Transverse colon (tissue), 4 donors: ENCODE results near the gene TRHDE. TPM values are rescaled to one million over a fixed set of nuclear protein-coding genes. Genes with fewer than 3 reads are reported as not detected.

Experiments used
- DNase-seq: peaks from one replicate; pipeline ENCODE4 v3.0.0-alpha.2; 2019
- H3K27ac ChIP-seq, 4 donors: fragments of 200-600 bp; sonication (generic); 2 replicates each; pipeline ENCODE4 v1.5.1; 2016 to 2018; ENCODE audit warnings: inconsistent platforms in 4 of 4
- H3K27me3 ChIP-seq: fragments of 200-600 bp; sonication (generic); 2 replicates; pipeline ENCODE4 v1.5.1; 2017; ENCODE audit warnings: inconsistent platforms
- H3K36me3 ChIP-seq, 4 donors: fragments of 200-600 bp; sonication (generic); 2 replicates each; pipeline ENCODE4 v1.5.1; 2017 to 2019; ENCODE audit warnings: inconsistent platforms in 4 of 4
- H3K4me1 ChIP-seq, 4 donors: fragments of 200-600 bp; sonication (generic); 2 replicates each; pipeline ENCODE4 v1.5.1; 2017 to 2020; ENCODE audit warnings: inconsistent platforms in 4 of 4
- H3K4me3 ChIP-seq, 4 donors: fragments of 200-600 bp; sonication (generic); 1 replicate in 1 of 4; 2 replicates in 3 of 4; pipeline versions ENCODE4 v1.5.1 to v1.6.1; 2017 to 2019; ENCODE audit warnings: inconsistent platforms in 4 of 4
- H3K9me3 ChIP-seq, 2 donors: fragments of 200-600 bp; sonication (generic); 2 replicates each; pipeline ENCODE4 v1.5.1; 2017 to 2019; ENCODE audit warnings: inconsistent platforms in 2 of 2
- EP300 ChIP-seq: sonication (generic); formaldehyde crosslinking; IDR thresholded peaks from one replicate; pipeline ENCODE4 v1.6.1; 2017; ENCODE audit warnings: antibody characterized with exemption, low read depth
- POLR2A ChIP-seq: fragments of 450-650 bp; IDR thresholded peaks from one replicate; pipeline ENCODE4 v1.6.1; 2016; ENCODE audit warnings: antibody characterized with exemption, mild to moderate bottlenecking, moderate library complexity
- POLR2AphosphoS5 ChIP-seq, 3 donors: sonication (generic); formaldehyde crosslinking; IDR thresholded peaks; one replicate each; pipeline ENCODE4 v1.6.1; 2016; ENCODE audit warnings: antibody characterized with exemption in 3 of 3
- WGBS, 2 donors: methylation state at CpG; one replicate each; pipeline ENCODE4 v1.1.5; 2018; ENCODE audit warnings: low coverage in 1 of 2; 5-methylcytosine and 5-hydroxymethylcytosine counted together
- in situ Hi-C, 4 donors: fragments of 200-750 bp; cut with MboI; loops; one replicate each; pipeline versions ENCODE4 v1.15.0 to v1.15.1; 2017; ENCODE audit warnings: low sequenced_read_pairs in 3 of 4, low pct_ligation_motif_present in 1 of 4, low pct_unique_long_range_greater_than_20kb in 1 of 4
- intact Hi-C: fragments of 100-400 bp; cut with DNase I; formaldehyde crosslinking; loops from one replicate; pipeline ENCODE4 v1.15.1; 2023; ENCODE audit warnings: low total_unique reads
- total RNA-seq, 4 donors: library from RNA; depleted of rRNA; stranded (reverse); fragments of >200 nt; gene quantifications; one replicate each; pipeline ENCODE4 v1.1.0, GENCODE V29; 2016
- TF ChIP-seq, protein P1 (sequence below), 5 experiments: fragments of 200-600 bp in 3 of 5; fragments of 450-650 bp in 2 of 5; sonication (generic) in 3 of 5; IDR thresholded peaks; 1 replicate in 2 of 5; 2 replicates in 3 of 5; pipeline ENCODE4 v1.5.1; 2016 to 2017; ENCODE audit warnings: antibody characterized with exemption in 5 of 5, inconsistent platforms in 3 of 5, mild to moderate bottlenecking in 2 of 5, moderate library complexity in 1 of 5

TRHDE gene
- total RNA-seq, 4 donors from 2014 or later: 2.4 to 18.7 (median 9.0) TPM

- intact Hi-C loops: no loop called here
- in situ Hi-C loops: no loop called here
- DNase-seq: no peak
- TF ChIP-seq, protein P1, sequence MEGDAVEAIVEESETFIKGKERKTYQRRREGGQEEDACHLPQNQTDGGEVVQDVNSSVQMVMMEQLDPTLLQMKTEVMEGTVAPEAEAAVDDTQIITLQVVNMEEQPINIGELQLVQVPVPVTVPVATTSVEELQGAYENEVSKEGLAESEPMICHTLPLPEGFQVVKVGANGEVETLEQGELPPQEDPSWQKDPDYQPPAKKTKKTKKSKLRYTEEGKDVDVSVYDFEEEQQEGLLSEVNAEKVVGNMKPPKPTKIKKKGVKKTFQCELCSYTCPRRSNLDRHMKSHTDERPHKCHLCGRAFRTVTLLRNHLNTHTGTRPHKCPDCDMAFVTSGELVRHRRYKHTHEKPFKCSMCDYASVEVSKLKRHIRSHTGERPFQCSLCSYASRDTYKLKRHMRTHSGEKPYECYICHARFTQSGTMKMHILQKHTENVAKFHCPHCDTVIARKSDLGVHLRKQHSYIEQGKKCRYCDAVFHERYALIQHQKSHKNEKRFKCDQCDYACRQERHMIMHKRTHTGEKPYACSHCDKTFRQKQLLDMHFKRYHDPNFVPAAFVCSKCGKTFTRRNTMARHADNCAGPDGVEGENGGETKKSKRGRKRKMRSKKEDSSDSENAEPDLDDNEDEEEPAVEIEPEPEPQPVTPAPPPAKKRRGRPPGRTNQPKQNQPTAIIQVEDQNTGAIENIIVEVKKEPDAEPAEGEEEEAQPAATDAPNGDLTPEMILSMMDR (IDR thresholded peaks at IDR 0.05): no peak
- TF ChIP-seq POLR2A: no peak
- TF ChIP-seq POLR2AphosphoS5 (IDR thresholded peaks at IDR 0.05): no peak
- TF ChIP-seq EP300: no peak
- H3K4me3 ChIP-seq: no peak overlapping the region
- no peaks in the 10 kb centered on the region for H3K27me3 ChIP-seq
- H3K9me3 ChIP-seq: no peaks in the 10 kb centered on the region
- no peaks in the 10 kb centered on the region for H3K4me1 ChIP-seq
- H3K27ac ChIP-seq: no peak overlapping the region
- no peaks in the 10 kb centered on the region for H3K36me3 ChIP-seq
- WGBS, 2 donors: 40 to 56% methylated on average over 1 of the region's 1 CpG
Observed at GRCh38 chr12:72236071-72236705, 36.0 kb upstream of the TRHDE start.

DNA sequence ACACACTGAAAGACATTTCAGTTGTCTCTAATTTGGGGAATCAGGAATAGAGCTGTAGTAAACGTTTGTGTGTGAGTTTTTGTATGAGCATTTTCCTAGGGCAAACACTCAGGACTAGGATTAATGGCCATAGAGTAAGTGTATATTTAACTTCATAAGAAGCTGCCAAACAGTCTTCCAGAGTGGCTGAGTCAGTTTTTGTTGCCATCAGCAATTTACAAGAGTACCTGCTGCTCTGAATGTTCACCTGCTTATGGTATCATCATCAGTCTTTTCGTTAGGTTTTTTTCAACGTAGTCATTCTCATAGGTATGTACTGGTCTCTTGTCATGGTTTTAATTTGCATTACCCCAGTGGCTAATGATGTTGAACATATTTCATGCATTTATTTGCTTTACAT, 30.6 kb upstream of the TRHDE start:
- in situ Hi-C loops: no loop called here
- intact Hi-C loops: no loop called here
- no peaks in the 10 kb centered on the region for H3K36me3 ChIP-seq

DNA sequence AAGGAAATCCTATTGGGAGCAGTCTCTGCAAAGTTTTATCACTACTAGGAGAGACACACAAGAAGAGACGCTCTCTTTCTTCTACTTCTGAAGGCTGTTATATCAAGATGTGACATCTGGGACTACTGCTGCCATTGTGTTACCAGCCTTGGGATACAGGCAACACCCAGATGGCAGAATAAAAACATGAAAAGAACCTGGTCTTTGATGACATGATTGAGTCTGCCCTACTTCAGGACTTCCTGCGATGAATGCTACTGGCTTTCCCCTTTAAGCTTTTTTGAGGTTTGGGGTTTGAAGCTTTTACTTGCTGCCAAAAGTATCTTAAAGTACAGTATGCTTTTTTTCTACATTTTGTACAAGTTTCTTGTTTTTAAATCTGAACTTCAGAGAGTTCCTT, 29.2 kb upstream of the TRHDE start:
- in situ Hi-C loops (no loop called here), intact Hi-C loops (no loop called here)
- Histone ChIP-seq H3K27ac (no peak overlapping the region), H3K36me3 (no peaks in the 10 kb centered on the region), H3K27me3 (no peaks in the 10 kb centered on the region), H3K4me1 (no peaks in the 10 kb centered on the region), H3K4me3 (no peak overlapping the region), H3K9me3 (no peaks in the 10 kb centered on the region)
- WGBS, 2 donors: 89% methylated on average over 2 of the region's 2 CpGs
- DNase-seq: no peak
- TF ChIP-seq, protein P1 (IDR thresholded peaks at IDR 0.05): no peak
- TF ChIP-seq EP300 (no peak), POLR2AphosphoS5 (IDR thresholded peaks at IDR 0.05) (no peak), POLR2A (no peak)

More for the DNA sequence above, 30.6 kb upstream of the TRHDE start:
- TF ChIP-seq POLR2AphosphoS5 (IDR thresholded peaks at IDR 0.05) (no peak), EP300 (no peak), POLR2A (no peak)
- TF ChIP-seq, protein P1 (IDR thresholded peaks at IDR 0.05): no peak
- Histone ChIP-seq H3K4me3 (no peak overlapping the region), H3K27ac (no peak overlapping the region), H3K4me1 (no peaks in the 10 kb centered on the region), H3K9me3 (no peaks in the 10 kb centered on the region), H3K27me3 (no peaks in the 10 kb centered on the region)
- no peak for DNase-seq
- 67 to 71% methylated on average over 3 of the region's 3 CpGs for WGBS, 2 donors

DNA sequence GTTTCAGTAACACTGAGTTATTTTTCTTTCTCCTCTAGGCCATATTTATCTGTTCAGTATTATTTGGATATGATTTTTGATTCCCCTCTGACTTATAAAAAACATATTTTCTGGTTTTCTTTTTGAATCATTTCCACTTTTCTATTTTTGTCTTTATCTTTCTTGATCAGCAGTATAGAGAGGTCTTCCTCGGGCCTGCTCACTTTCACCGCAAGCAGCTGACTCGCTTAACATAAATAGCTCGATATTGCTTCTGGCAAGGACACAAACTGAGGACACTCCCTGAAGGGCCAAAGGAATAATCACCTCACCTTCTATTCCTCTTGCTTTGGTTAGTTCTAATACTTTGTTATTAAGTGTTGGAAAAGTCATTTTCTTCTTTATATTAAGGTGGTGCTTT, 25.8 kb upstream of the TRHDE start:
- Histone ChIP-seq H3K27me3 (no peaks in the 10 kb centered on the region), H3K4me3 (no peak overlapping the region), H3K4me1 (no peaks in the 10 kb centered on the region), H3K27ac (no peak overlapping the region), H3K36me3 (no peaks in the 10 kb centered on the region), H3K9me3 (no peaks in the 10 kb centered on the region)
- 62 to 69% methylated on average over 4 of the region's 4 CpGs for WGBS, 2 donors
- TF ChIP-seq POLR2A (no peak), POLR2AphosphoS5 (IDR thresholded peaks at IDR 0.05) (no peak), EP300 (no peak)
- TF ChIP-seq, protein P1 (IDR thresholded peaks at IDR 0.05): no peak
- no peak for DNase-seq
- in situ Hi-C loops (no loop called here), intact Hi-C loops (no loop called here)
